ENCODE measurements around the gene FLOT1.
"Not testable (repeated sequence)": the region's sequence is repeated elsewhere in the genome, so short reads cannot be mapped to it uniquely, and the experiment has no call there.

The FLOT1 gene

GRCh38 chr6:30760549-30760948 is 18.1 kb upstream of the FLOT1 start:
- H3K4me3 ChIP-seq (ENCODE audit: low read length), result no peak overlapping the region
- TF ChIP-seq CTCF (conservative IDR thresholded peaks at IDR 0.05; ENCODE audit: low read length), result no peak
- DNase-seq (ENCODE audit: low read depth), result no peak

- peak; percentile 98 for DNase-seq (ENCODE audit: low read depth)
- H3K4me3 ChIP-seq (ENCODE audit: low read length), result no peak overlapping the region
- TF ChIP-seq CTCF (conservative IDR thresholded peaks at IDR 0.05; ENCODE audit: low read length), result no peak
Observed at GRCh38 chr6:30759575-30760239, 17.2 kb upstream of the FLOT1 start.

DNA sequence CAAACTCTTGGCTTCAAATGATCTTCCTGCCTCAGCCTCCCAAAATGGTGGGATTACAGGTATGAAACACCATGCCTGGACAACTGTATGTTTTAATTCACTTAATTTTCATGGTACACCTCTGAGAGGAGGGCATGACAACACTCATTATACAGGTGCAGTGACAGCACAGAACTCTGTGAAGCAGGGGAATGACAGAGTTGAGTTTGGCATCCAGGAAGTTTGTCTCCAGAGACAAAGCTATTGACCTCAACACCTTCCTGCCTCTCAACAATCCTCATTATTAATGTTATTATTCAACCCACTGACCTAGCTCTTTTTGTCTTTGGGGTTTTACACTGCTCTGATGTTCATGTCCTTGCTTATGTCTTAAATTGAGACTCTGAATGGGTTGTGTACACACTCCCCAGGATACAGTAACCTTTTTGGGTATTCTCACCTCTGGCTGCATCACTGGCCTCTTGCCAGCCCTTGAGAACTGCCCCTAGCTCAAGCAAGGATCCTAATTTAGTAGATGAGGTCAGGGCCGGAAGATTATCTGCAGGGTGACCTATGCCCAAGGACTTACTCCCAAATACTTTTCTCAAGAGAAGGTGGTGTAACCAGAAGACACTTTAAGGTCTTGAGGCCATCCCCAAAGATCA is 14.9 kb upstream of the FLOT1 start:
- TF ChIP-seq CTCF (conservative IDR thresholded peaks at IDR 0.05; ENCODE audit: low read length), result no peak
- no peak for DNase-seq (ENCODE audit: low read depth)
- no peak overlapping the region for H3K4me3 ChIP-seq (ENCODE audit: low read length)

DNA sequence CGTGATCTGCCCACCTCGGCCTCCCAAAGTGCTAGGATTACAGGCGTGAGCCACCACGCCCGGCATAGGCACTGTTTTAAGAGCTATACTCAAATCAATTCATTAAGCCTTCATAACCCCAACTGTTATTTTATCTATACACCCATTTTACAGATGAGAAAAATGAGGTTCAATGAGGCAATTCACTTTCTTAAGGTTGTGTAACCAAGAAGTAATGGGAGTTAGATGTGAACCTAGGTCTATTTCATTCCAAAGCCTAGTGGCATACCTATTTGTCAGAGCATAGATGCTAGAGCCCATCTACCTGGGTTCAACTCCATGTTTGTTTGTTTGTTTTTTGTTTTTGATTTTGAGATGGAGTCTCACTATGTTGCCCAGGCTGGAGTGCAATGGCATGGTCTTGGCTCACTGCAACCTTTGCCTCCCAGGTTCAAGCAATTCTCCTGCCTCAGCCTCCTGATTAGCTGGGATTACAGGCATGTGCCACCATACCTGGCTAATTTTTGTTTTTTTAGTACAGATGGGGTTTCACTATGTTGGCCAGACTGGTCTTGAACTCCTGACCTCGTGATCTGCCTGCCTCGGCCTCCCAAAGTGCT is 14.0 kb upstream of the FLOT1 start:
- H3K4me3 ChIP-seq (ENCODE audit: low read length), result not testable (repeated sequence)

DNA sequence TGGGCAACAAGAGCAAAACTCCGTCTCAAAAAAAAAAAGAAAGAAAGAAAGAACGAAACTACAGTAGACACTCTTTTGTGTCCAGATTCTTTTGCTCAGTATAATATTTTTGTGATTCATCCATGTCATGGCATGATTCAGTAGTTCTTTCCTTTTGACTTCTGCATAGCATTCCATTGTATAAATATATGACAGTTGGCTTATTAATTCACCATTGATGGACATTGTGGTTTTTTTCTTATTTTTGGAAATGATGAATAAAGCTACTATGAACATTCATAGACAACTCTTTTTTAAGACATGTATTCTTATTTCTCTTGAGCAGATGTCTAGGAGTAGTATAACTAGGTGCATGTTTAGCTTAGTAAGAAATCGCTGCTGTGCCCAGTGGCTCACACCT is 12.1 kb upstream of the FLOT1 start:
- peak; percentile 69 for DNase-seq (ENCODE audit: low read depth)

More for the DNA sequence above, 14.0 kb upstream of the FLOT1 start:
- not testable (repeated sequence) for DNase-seq (ENCODE audit: low read depth)

GRCh38 chr6:30752157-30752927 is 9.9 kb upstream of the FLOT1 start:
- DNase-seq (ENCODE audit: low read depth), result peak; percentile 100
- peak overlapping the region; percentile 29; the same call in 1 of the 2 replicates for H3K4me3 ChIP-seq (ENCODE audit: low read length)
- TF ChIP-seq CTCF (conservative IDR thresholded peaks at IDR 0.05; ENCODE audit: low read length), result peak; percentile 27

More for the DNA sequence above, 12.1 kb upstream of the FLOT1 start:
- no peak for TF ChIP-seq CTCF (conservative IDR thresholded peaks at IDR 0.05; ENCODE audit: low read length)
- H3K4me3 ChIP-seq (ENCODE audit: low read length), result no peak overlapping the region

DNA sequence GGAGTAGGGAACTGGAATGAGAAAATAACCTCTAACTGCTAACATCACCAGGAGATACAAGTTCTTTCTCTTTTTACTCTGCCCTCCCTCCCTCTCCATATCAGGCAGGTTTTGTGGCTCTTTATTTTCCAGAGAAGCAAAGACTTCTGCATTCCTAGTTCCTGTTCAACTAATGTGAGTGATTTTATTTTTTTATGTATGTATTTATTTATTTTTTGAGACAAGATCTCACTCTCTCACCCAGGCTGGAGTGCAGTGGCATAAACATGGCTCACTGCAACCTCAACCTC is 7.8 kb upstream of the FLOT1 start:
- no peak overlapping the region for H3K4me3 ChIP-seq (ENCODE audit: low read length)
- no peak for TF ChIP-seq CTCF (conservative IDR thresholded peaks at IDR 0.05; ENCODE audit: low read length)
- DNase-seq (ENCODE audit: low read depth), result no peak
